HCT116 (cell line): ENCODE results near the gene TMCC3.

ENCODE experiments used
- ATF3 ChIP-seq: IDR thresholded peaks from 2 replicates; pipeline ENCODE4 v1.6.1; 2012
- CBX3 ChIP-seq: IDR thresholded peaks from 2 replicates; pipeline ENCODE4 v1.6.1; 2012; ENCODE audit warnings: low read depth
- CEBPB ChIP-seq: IDR thresholded peaks from 2 replicates; pipeline ENCODE4 v1.6.1; 2012; ENCODE audit warnings: low read depth
- CTCF ChIP-seq, 3 experiments: fragments of 200-600 bp in 1 of 3; sonication (generic) in 1 of 3; IDR thresholded peaks in 2 of 3; conservative IDR thresholded peaks in 1 of 3; 2 replicates each; pipeline ENCODE4 v1.5.1; 2012 to 2017; ENCODE audit warnings: low read depth in 2 of 3, low read length in 2 of 3, antibody characterized with exemption in 1 of 3, borderline replicate concordance in 1 of 3, control low read depth in 1 of 3, mild to moderate bottlenecking in 1 of 3, mixed read lengths in 1 of 3, mixed run types in 1 of 3, moderate library complexity in 1 of 3; ENCODE audit not compliant: insufficient read depth in 1 of 3
- ELF1 ChIP-seq: IDR thresholded peaks from 2 replicates; pipeline ENCODE4 v1.6.1; 2012; ENCODE audit warnings: low read depth, borderline replicate concordance
- EZH2 ChIP-seq: fragments of 200-600 bp; sonication (generic); IDR thresholded peaks from 2 replicates; pipeline ENCODE4 v1.6.1; 2017; ENCODE audit warnings: antibody characterized with exemption, mixed run types
- JUND ChIP-seq: IDR thresholded peaks from 2 replicates; pipeline ENCODE4 v1.6.1; 2012
- POLR2A ChIP-seq: IDR thresholded peaks from 2 replicates; pipeline ENCODE4 v1.7.0; 2011; ENCODE audit warnings: borderline replicate concordance; ENCODE audit not compliant: insufficient read depth, insufficient read length; ENCODE audit errors: extremely low read depth
- POLR2AphosphoS5 ChIP-seq: IDR thresholded peaks from 2 replicates; pipeline ENCODE4 v1.6.1; 2011; ENCODE audit warnings: mild to moderate bottlenecking, low read depth, low read length, moderate library complexity
- REST ChIP-seq: IDR thresholded peaks from 2 replicates; pipeline ENCODE4 v1.6.1; 2012; ENCODE audit warnings: low read depth
- SIN3A ChIP-seq: IDR thresholded peaks from 2 replicates; pipeline ENCODE4 v1.6.1; 2012; ENCODE audit warnings: low read depth
- SRF ChIP-seq: IDR thresholded peaks from 2 replicates; pipeline ENCODE4 v1.6.1; 2012; ENCODE audit warnings: low read depth
- YY1 ChIP-seq: IDR thresholded peaks from 2 replicates; pipeline ENCODE4 v1.6.1; 2011; ENCODE audit warnings: low read length, low read depth, moderate library complexity, mild to moderate bottlenecking; ENCODE audit not compliant: insufficient replicate concordance; ENCODE audit errors: extremely low read depth

GRCh38 chr12:94589591-94590001, 60.8 kb downstream of the TMCC3 start:
- TF ChIP-seq ATF3 (no peak), CTCF (IDR thresholded peaks at IDR 0.05 in 2 of 3, conservative IDR thresholded peaks at IDR 0.05 in 1 of 3; ENCODE audit: borderline replicate concordance in 1 of 3, insufficient read depth in 1 of 3, low read depth in 2 of 3, low read length in 2 of 3) (no peak), REST (no peak), POLR2AphosphoS5 (no peak), POLR2A (no peak), EZH2 (no peak), CBX3 (no peak), SRF (no peak), JUND (no peak), CEBPB (no peak), ELF1 (no peak), YY1 (no peak), SIN3A (no peak)
